GM13977 (cell line): ENCODE results near the gene TMEM109.

Source experiments
- DNase-seq: peaks from one replicate; pipeline ENCODE4 v3.0.0; 2012; ENCODE audit warnings: low spot score
- in situ Hi-C: fragments of 300-500 bp; cut with MboI; formaldehyde crosslinking; loops from one replicate; pipeline ENCODE4 v1.12.0; 2022; ENCODE audit warnings: low sequenced_read_pairs, low pct_unique_long_range_greater_than_20kb, mixed read lengths, inconsistent platforms; ENCODE audit not compliant: unreplicated experiment
- TF ChIP-seq, protein P1 (sequence below): IDR thresholded peaks from 2 replicates; pipeline ENCODE4 v1.5.1; 2012; ENCODE audit warnings: mild to moderate bottlenecking, control low read depth; ENCODE audit not compliant: insufficient read depth; ENCODE audit errors: extremely low read depth, missing control alignments

Gene TMEM109

DNA sequence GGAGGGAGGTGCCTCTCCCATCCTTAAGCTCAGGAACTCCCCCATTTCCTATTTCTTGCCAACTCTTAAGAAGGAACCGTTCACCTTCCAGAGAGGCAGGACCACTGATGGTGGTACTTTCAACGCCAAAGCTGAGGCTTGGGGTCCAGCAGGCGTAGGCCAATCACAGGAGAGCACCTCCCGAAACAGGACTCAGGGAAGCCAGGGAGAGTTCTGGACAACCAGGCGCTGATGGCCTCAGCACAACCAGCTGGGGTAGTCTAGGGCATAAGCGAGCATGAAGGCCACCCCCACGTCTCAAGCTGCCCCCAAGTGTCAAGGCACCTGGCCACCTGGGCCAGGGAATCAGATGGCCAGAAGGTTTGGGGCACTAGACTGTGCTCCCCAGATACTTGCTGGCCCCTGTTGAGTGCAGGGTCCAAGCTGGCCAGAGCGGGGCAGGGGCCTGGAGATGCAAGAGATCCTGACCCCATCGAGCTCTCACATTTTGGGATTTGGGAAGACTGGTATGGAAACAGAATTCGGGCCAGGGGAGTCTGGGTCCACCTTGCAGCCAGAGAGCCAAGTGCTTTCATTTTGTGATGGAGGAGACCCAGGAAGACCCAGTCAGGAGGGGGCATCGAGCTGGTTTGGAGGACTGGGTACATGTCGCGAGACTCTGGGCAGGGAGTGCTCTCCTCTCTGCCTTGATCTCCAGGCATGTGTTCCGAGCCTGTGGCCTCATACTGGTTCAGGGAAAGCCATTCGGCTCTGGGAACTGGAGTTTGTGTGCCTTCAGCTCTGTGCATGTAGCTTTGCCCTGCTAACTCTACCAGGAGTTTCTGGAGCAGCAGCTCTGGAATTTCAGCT is 58.4 kb downstream of the TMEM109 start:
- in situ Hi-C loops, result no loop called here
- DNase-seq, result no peak
- TF ChIP-seq, protein P1, sequence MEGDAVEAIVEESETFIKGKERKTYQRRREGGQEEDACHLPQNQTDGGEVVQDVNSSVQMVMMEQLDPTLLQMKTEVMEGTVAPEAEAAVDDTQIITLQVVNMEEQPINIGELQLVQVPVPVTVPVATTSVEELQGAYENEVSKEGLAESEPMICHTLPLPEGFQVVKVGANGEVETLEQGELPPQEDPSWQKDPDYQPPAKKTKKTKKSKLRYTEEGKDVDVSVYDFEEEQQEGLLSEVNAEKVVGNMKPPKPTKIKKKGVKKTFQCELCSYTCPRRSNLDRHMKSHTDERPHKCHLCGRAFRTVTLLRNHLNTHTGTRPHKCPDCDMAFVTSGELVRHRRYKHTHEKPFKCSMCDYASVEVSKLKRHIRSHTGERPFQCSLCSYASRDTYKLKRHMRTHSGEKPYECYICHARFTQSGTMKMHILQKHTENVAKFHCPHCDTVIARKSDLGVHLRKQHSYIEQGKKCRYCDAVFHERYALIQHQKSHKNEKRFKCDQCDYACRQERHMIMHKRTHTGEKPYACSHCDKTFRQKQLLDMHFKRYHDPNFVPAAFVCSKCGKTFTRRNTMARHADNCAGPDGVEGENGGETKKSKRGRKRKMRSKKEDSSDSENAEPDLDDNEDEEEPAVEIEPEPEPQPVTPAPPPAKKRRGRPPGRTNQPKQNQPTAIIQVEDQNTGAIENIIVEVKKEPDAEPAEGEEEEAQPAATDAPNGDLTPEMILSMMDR, result no peak
